ENCODE results near the gene HBP1.

GRCh38 chr7:107171496-107171895, 2.7 kb downstream of the HBP1 start:
- TF ChIP-seq CTCF (IDR thresholded peaks at IDR 0.05 in 8 of 11, conservative IDR thresholded peaks at IDR 0.05 in 3 of 11) (no peak), POLR2A (IDR thresholded peaks at IDR 0.05) (no peak)

All from spleen (tissue), 7 donors.